ENCODE measurements around the gene PRKAG3.
"Not testable (repeated sequence)": the region's sequence is repeated elsewhere in the genome, so short reads cannot be mapped to it uniquely, and the experiment has no call there.

PRKAG3 gene

GRCh38 chr2:218780851-218781690 lies 50.5 kb downstream of the PRKAG3 start:
- no peak for TF ChIP-seq CTCF (IDR thresholded peaks at IDR 0.05; ENCODE audit: unreplicated experiment in 3 of 3)
- Mint-ChIP-seq H3K27ac (peak overlapping the region; percentile 40 to 84 (median 71)), H3K27me3 (ENCODE audit: low read depth) (peaks cover 19% of the 10 kb centered on the region), H3K4me3 (peak overlapping the region; percentile 84 to 87 (median 86)), H3K9me3 (peaks cover 7% of the 10 kb centered on the region), H3K36me3 (ENCODE audit: low read depth) (peaks cover 18% of the 10 kb centered on the region), H3K4me1 (peaks cover 43% of the 10 kb centered on the region)

- Mint-ChIP-seq H3K4me3 (peak overlapping the region in 2 of 3 experiments; percentile 53 to 66), H3K27me3 (ENCODE audit: low read depth) (peaks cover 19% of the 10 kb centered on the region), H3K4me1 (peaks cover 43% of the 10 kb centered on the region), H3K27ac (no peak overlapping the region), H3K36me3 (ENCODE audit: low read depth) (peaks cover 20% of the 10 kb centered on the region), H3K9me3 (peaks cover 7% of the 10 kb centered on the region)
- TF ChIP-seq CTCF (IDR thresholded peaks at IDR 0.05; ENCODE audit: unreplicated experiment in 3 of 3) = no peak
Measured at GRCh38 chr2:218780046-218780445, 51.6 kb downstream of the PRKAG3 start.

- Mint-ChIP-seq H3K27me3 (ENCODE audit: low read depth) (peaks cover 16% of the 10 kb centered on the region), H3K4me1 (peaks cover 27% of the 10 kb centered on the region)
Measured at GRCh38 chr2:218777276-218777990, 54.2 kb downstream of the PRKAG3 start.

GRCh38 chr2:218776488-218776887 lies 55.1 kb downstream of the PRKAG3 start:
- H3K36me3 Mint-ChIP-seq (ENCODE audit: low read depth) = peaks cover 42% of the 10 kb centered on the region
- peaks cover 22% of the 10 kb centered on the region for H3K4me1 Mint-ChIP-seq
- H3K27me3 Mint-ChIP-seq (ENCODE audit: low read depth) = peaks cover 13% of the 10 kb centered on the region
- no peak for TF ChIP-seq CTCF (IDR thresholded peaks at IDR 0.05; ENCODE audit: unreplicated experiment in 3 of 3)
- peaks cover 7% of the 10 kb centered on the region for H3K9me3 Mint-ChIP-seq
- no peak overlapping the region for H3K4me3 Mint-ChIP-seq
- H3K27ac Mint-ChIP-seq = no peak overlapping the region

More at GRCh38 chr2:218777276-218777990, 54.2 kb downstream of the PRKAG3 start:
- peaks cover 34% of the 10 kb centered on the region for H3K36me3 Mint-ChIP-seq (ENCODE audit: low read depth)
- H3K9me3 Mint-ChIP-seq = peaks cover 7% of the 10 kb centered on the region
- no peak overlapping the region for H3K27ac Mint-ChIP-seq
- no peak for TF ChIP-seq CTCF (IDR thresholded peaks at IDR 0.05; ENCODE audit: unreplicated experiment in 3 of 3)
- peak overlapping the region in 1 of 3 experiments; percentile 16 for H3K4me3 Mint-ChIP-seq

- H3K4me3 Mint-ChIP-seq = no peak overlapping the region
- no peak for TF ChIP-seq CTCF (IDR thresholded peaks at IDR 0.05; ENCODE audit: unreplicated experiment in 3 of 3)
- peaks cover 44% of the 10 kb centered on the region for H3K36me3 Mint-ChIP-seq (ENCODE audit: low read depth)
- H3K27me3 Mint-ChIP-seq (ENCODE audit: low read depth) = no peaks in the 10 kb centered on the region
- no peak overlapping the region for H3K27ac Mint-ChIP-seq
- peaks cover 7% of the 10 kb centered on the region for H3K9me3 Mint-ChIP-seq
- H3K4me1 Mint-ChIP-seq = peaks cover 3% of the 10 kb centered on the region
Measured at GRCh38 chr2:218773881-218774280, 57.7 kb downstream of the PRKAG3 start.

- H3K4me1 Mint-ChIP-seq; H3K27me3 Mint-ChIP-seq (ENCODE audit: low read depth); H3K9me3 Mint-ChIP-seq: not testable (repeated sequence)
Measured at GRCh38 chr2:218772759-218773158, 58.8 kb downstream of the PRKAG3 start.

More at GRCh38 chr2:218772759-218773158, 58.8 kb downstream of the PRKAG3 start:
- H3K36me3 Mint-ChIP-seq (ENCODE audit: low read depth) = peaks cover 43% of the 10 kb centered on the region
- not testable (repeated sequence) for H3K4me3 Mint-ChIP-seq, H3K27ac Mint-ChIP-seq

Measured in nephron (organoid).